ENCODE results near the gene BLVRA.
"Not testable (repeated sequence)": the region's sequence is repeated elsewhere in the genome, so short reads cannot be mapped to it uniquely, and the experiment has no call there.

The BLVRA gene

DNA sequence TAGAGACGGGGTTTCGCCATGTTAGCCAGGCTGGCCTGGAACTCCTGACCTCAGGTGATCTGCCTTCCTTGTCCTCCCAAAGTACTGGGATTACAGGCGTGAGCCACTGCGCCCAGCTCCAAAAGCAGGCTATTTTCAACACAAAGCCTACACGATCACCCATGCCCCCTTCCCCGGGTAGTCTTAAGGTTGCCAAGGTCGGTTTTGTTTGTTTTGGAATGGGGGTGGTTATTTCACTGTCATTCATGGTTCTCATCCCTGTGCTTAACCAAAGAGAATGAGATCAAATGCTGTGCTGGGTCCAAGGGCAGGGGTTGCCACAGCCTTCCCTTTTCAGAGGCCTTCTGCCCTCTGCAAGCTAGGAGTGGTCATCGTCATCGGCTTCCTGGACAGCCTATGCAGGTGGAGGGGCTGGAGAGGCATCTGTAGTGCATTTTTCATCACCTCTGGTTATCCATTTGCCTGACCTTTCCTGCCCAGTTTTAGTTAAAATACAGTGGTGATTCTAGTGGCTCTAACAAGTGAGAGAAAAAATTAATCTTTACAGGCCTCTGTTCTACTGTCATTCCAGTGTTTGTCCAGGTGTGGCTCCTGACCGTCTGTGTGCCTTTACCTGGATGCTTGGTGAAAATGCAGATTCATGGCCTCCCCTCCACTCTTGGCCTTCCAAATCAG is 11.4 kb downstream of the BLVRA start:
- DNase-seq = no peak

- DNase-seq = no peak
Measured at GRCh38 chr7:43771128-43771527, 12.6 kb downstream of the BLVRA start.

DNA sequence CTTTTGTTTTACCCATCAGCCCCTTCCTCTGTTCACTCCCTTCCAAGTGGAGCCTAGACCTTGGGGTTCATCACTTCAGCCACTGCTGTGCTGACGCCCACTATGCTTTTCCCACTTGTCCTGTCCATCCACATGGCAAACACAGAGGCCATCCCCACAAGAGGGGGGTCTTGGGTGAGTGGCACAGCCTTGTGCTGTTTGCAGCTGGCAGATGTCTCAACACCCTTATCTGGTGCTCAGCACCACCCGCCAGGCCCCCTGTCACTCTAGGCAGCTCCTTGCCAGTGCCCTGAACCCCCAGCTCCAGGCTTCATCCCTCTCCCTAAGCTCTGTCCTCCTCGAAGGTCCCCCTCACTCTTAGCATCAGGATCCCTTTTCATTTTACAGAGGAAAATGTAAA is 13.1 kb downstream of the BLVRA start:
- DNase-seq = no peak

GRCh38 chr7:43773268-43773667 is 14.8 kb downstream of the BLVRA start:
- DNase-seq = not testable (repeated sequence)

DNA sequence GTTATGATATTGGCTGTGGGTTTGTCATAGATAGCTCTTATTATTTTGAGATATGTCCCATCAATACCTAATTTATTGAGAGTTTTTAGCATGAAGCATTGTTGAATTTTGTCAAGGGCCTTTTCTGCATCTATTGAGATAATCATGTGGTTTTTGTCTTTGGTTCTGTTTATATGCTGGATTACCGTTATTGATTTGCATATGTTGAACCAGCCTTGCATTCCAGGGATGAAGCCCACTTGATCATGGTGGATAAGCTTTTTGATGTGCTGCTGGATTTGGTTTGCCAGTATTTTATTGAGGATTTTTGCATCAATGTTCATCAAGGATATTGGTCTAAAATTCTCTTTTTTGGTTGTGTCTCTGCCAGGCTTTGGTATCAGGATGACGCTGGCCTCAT is 16.8 kb downstream of the BLVRA start:
- not testable (repeated sequence) for DNase-seq

DNA sequence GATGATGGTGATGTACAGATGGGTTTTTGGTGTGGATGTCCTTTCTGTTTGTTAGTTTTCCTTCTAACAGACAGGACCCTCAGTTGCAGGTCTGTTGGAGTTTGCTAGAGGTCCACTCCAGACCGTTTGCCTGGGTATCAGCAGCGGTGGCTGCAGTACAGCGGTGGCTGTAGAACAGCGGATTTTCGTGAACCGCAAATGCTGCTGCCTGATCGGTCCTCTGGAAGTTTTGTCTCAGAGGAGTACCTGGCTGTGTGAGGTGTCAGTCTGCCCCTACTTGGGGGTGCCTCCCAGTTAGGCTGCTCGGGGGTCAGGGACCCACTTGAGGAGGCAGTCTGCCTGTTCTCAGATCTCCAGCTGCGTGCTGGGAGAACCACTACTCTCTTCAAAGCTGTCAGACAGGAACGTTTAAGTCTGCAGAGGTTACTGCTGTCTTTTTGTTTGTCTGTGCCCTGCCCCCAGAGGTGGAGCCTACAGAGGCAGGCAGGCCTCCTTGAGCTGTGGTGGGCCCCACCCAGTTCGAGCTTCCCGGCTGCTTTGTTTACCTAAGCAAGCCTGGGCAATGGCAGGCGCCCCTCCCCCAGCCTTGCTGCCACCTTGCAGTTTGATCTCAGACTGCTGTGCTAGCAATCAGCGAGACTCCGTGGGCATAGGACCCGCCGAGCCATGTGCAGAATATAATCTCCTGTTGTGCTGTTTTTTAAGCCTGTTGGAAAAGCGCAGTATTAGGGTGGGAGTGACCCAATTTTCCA is 20.0 kb downstream of the BLVRA start:
- DNase-seq = not testable (repeated sequence)

GRCh38 chr7:43779045-43779812 is 20.7 kb downstream of the BLVRA start:
- peak in 1 of 2 experiments; percentile 37 for DNase-seq

- DNase-seq = no peak
Measured at GRCh38 chr7:43781726-43782607, 23.5 kb downstream of the BLVRA start.

DNA sequence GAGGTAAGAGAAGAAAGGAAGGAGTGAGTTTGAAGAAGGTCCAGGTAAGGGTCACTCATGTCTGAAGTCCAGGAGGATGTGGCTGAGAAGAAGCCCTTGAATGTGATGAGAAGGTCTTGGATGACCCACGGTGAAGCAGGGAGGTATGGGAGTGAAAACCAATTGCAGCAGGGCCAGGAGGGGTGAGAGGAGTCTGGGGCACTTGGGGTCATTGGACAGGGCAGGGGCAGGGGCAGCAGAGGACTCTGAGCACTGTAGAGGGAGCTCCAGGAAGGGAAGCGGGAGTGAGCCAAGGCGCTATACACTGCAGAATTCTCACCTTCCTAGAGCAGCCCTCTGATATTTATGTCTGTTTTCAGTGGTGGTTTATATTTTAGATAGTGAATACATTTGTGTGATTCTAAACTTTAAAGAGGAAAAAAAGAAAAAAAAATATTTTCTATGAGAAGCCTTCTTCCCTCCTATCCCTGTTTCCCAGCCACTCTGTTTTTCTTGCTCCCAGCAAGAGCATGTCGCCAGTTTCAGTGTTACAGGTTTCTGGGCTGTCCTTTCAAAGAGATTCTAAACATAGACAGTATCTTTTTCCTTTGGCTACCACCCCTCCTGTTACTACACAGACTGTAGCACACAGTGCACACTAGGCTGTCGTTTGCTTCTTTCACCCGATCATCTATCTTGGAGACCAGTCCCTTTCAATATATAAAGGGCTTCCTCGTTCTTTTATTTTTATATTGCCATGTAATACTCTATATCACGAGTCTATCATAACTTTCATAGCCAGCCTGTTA is 24.5 kb downstream of the BLVRA start:
- DNase-seq = no peak

GRCh38 chr7:43784030-43784584 is 25.6 kb downstream of the BLVRA start:
- DNase-seq = no peak

DNA sequence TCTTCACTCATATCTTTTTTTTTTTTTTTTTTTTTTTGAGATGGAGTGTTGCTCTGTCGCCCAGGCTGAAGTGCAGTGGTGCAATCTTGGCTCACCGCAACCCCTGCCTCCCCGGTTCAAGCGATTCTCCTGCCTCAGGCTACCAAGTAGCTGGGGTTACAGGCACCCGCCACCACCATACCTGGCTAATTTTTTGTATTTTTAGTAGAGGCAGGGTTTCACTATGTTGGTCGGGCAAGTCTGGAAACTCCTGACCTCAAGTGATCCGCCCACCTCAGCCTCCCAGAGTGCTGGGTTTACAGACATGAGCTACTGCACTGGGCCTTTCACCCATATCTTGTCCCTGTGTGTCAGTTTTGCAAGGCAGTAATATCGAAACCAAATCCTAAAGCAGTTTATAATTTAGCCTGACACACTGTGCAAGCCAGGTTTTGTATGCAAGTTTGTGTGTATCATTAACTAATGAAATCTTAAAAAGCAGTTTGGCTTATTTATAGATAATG is 26.2 kb downstream of the BLVRA start:
- DNase-seq = not testable (repeated sequence)

- DNase-seq = no peak
Measured at GRCh38 chr7:43785420-43785819, 26.9 kb downstream of the BLVRA start.

DNA sequence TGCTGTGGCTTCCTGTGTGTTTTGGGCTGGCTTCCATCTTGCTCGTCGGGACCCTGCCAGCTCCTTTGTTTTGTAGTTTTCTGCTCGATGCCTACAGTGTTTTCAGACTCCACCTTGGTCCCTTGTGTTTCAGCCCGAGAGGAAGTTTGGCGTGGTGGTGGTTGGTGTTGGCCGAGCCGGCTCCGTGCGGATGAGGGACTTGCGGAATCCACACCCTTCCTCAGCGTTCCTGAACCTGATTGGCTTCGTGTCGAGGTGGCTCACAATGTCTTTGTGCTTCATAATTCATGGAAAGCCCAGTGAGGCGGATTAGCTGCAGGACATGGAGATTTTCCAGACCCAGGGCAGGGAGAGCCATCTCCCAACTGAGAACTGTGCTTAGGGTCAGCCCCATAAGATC is 29.3 kb downstream of the BLVRA start:
- DNase-seq = no peak

DNA sequence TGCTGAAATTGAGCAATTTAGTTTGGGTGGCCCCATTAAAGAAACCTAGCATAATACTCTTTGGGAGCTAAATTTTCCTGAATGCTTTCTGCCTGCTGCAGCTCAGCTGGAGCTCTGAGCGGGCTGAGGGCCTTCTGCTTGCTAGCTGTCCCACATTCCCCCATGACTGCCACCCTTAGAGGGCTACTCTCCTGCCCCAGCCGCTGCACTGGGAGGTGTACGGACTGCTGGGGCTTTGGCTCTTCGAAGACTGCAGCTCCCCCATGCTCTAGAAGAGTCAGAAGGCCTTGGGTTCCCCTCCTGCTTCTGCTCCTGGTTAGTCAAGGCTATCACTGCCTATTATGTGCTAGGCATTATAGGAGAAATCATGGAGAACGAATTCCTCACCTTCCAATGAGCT is 31.5 kb downstream of the BLVRA start:
- DNase-seq = no peak

GRCh38 chr7:43790834-43791233 is 32.4 kb downstream of the BLVRA start:
- DNase-seq = no peak

DNA sequence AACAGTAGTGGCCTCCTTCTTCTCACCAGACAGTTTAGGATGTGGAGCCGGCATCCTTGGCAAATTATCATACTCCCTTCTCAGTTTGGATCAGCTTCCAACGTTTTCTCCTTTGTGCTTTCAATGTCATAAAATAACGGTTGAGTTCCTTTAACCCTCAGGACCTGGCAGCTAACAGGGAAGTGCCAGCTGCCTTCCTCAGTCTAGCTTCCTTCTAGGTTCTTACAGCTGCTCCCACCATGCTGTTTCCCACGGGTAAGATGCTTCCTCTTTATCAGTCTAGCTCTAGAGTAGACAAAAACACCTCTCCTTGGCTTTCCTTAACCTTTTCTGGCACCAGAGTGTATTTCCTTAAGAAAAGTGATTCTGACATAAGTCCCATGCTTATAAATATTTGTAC is 33.2 kb downstream of the BLVRA start:
- DNase-seq = no peak

GRCh38 chr7:43792471-43793150 is 34.1 kb downstream of the BLVRA start:
- DNase-seq = no peak

GRCh38 chr7:43799605-43800004 is 41.1 kb downstream of the BLVRA start:
- DNase-seq = peak; percentile 2 to 11

DNA sequence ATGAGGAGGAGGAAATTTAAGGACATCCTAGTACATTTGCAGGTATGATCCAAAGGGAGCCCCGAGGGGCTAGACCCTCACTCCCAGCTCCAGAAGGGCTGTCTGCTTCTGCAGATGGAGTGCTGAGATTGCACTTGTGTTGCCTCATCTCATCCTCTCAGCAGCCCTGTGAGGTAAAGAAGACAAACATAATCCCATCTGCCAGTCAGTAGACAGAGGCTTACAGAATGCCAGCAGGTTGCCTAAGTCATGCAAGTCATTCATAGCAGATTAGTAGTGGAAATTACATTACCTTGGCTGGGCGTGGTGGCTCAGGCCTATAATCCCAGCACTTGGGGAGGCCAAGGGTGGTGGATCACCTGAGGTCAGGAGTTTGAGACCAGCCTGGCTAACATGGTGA is 45.4 kb downstream of the BLVRA start:
- no peak for DNase-seq

- no peak for DNase-seq
Measured at GRCh38 chr7:43808410-43808809, 49.9 kb downstream of the BLVRA start.

Measured in SHP77 (cell line).